HG03521 (cell line): ENCODE data around the gene SPATA7.
"Not testable (repeated sequence)": the region's sequence is repeated elsewhere in the genome, so short reads cannot be mapped to it uniquely, and the experiment has no call there.

ENCODE experiments used
- ATAC-seq: cut with Tn5 transposase; IDR thresholded peaks from one replicate; pipeline ENCODE4 v1.9.1; 2021; ENCODE audit warnings: mild to moderate bottlenecking, moderate library complexity; ENCODE audit not compliant: unreplicated experiment

Gene SPATA7

GRCh38 chr14:88385212-88386101 is at the start of gene SPATA7:
Gene SPATA7 (plus strand): TSS chr14:88385657. CDS start chr14:88385819, 162 bp downstream.
- ATAC-seq: peak; percentile 99

- no peak for ATAC-seq
These were observed 45.1 kb upstream of the SPATA7 start for GRCh38 chr14:88340357-88340756.

- ATAC-seq: no peak
These were observed 42.5 kb upstream of the SPATA7 start for GRCh38 chr14:88342980-88343379.

GRCh38 chr14:88346048-88346639 is 39.3 kb upstream of the SPATA7 start:
- no peak for ATAC-seq

- no peak for ATAC-seq
These were observed 36.9 kb upstream of the SPATA7 start for GRCh38 chr14:88348546-88348945.

GRCh38 chr14:88351966-88352691 is 33.3 kb upstream of the SPATA7 start:
- no peak for ATAC-seq

GRCh38 chr14:88352698-88353097 is 32.8 kb upstream of the SPATA7 start:
- no peak for ATAC-seq

- ATAC-seq: no peak
These were observed 31.1 kb upstream of the SPATA7 start for GRCh38 chr14:88354358-88354757.

- ATAC-seq: no peak
These were observed 26.0 kb upstream of the SPATA7 start for GRCh38 chr14:88359500-88359899.

- ATAC-seq: no peak
These were observed 21.8 kb upstream of the SPATA7 start for GRCh38 chr14:88363644-88364043.

- ATAC-seq: no peak
These were observed 20.6 kb upstream of the SPATA7 start for GRCh38 chr14:88364710-88365413.

- ATAC-seq: no peak
These were observed 16.0 kb upstream of the SPATA7 start for GRCh38 chr14:88369496-88369895.

GRCh38 chr14:88379706-88380343 is 5.6 kb upstream of the SPATA7 start:
- no peak for ATAC-seq

GRCh38 chr14:88380405-88380804 is 5.1 kb upstream of the SPATA7 start:
- no peak for ATAC-seq

GRCh38 chr14:88381634-88382033 is 3.8 kb upstream of the SPATA7 start:
- ATAC-seq: not testable (repeated sequence)

GRCh38 chr14:88384718-88385117 is 739 bp upstream of the SPATA7 start:
- ATAC-seq: no peak

GRCh38 chr14:88386256-88386794 is 868 bp downstream of the SPATA7 start:
- no peak for ATAC-seq

GRCh38 chr14:88388741-88389282 is 3.4 kb downstream of the SPATA7 start:
- no peak for ATAC-seq

- ATAC-seq: no peak
These were observed 7.2 kb downstream of the SPATA7 start for GRCh38 chr14:88392609-88393008.

GRCh38 chr14:88411039-88411438 is 25.6 kb downstream of the SPATA7 start:
- no peak for ATAC-seq
